GDM1 (cell line): ENCODE measurements around the gene FLVCR2.
A peak's percentile ranks its signal among the peaks of the same experiment; 100 is the strongest.
"Not testable (repeated sequence)": the region's sequence is repeated elsewhere in the genome, so short reads cannot be mapped to it uniquely, and the experiment has no call there.

Experiments
- DNase-seq: peaks from one replicate; lab custom pipeline; 2025; lab: John Stamatoyannopoulos, UW

FLVCR2 gene

DNA sequence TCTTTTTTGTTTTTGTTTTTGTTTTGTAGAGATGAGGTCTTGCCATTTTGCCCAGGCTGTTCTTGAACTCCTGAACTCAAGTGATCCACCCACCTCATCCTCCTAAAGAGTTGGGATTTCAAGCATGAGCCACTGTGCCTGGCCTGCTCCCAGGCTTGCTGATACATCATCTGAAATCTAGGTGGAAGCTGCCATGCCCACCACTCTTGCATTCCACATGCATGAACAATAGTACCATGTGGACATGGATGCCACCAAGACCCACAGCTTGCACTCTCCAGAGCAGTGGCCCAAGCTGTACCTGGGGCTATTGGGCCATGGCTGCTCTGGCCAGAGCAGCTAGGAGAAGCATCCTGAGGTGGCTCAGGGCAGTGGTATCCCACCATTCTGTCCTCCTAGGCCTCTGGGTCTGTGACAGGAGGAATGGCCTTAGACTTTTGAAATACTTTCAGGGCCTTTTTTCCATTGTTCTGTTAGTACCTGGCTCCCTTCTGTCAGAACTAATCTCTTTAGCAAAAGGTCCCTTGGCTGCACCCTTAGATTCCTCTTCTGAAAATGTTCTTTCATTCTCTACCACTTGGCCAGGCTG lies 13.7 kb downstream of the FLVCR2 start:
- no peak for DNase-seq

DNA sequence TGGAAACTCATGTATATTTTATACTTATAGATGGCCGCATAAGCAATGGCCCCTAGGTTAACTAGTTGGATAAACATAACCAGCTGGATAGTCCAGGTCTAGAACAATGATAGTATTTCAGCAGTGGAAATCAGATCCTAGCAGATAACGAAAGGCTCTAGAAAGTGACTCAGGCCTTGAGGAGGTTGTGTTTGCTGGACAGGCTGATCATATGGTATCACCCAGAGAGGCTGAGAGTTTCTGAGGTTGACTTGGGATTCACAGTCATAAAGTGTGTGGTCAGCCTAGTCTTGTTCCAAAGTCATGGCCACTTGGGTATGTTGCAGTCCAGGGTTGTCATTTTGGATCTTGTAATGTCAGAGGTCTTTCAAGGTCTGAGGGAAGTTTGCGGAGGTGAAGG lies 16.8 kb downstream of the FLVCR2 start:
- no peak for DNase-seq

DNA sequence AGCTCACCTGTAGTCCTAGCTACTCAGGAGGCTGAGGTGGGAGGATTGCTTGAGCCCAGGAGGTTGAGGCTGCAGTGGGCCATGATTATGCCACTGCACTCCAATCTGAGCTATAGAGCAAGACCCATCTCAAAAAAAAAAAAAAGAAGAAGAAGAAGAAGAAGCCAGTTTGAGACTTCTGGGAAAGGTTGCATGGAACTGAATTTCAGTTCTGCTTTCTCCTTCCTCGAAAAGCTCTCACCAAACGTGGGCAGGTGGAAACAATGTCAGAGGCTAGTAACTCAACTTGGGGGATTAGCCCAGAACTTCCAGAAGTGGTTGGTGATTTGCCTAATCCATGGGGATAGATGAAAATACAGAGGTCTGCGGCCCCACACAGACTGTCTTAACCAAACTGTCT lies 18.7 kb downstream of the FLVCR2 start:
- no peak for DNase-seq

DNA sequence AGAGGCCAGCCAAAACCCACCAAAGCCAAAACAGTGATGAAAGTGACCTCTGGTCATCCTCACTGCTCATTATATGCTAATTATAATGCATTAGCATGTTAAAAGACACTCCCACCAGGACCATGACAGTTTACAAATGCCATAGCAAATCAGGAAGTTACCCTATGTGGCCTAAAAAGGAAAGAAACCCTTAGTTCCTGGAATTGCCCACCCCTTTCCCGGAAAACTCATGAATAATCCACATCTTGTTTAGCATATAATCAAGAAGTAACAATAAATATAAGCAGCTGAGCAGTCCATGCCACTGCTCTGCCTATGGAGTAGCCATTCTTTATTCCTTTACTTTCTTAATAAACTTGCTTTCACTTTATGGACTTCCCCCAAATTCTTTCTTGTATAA lies 21.7 kb downstream of the FLVCR2 start:
- not testable (repeated sequence) for DNase-seq

DNA sequence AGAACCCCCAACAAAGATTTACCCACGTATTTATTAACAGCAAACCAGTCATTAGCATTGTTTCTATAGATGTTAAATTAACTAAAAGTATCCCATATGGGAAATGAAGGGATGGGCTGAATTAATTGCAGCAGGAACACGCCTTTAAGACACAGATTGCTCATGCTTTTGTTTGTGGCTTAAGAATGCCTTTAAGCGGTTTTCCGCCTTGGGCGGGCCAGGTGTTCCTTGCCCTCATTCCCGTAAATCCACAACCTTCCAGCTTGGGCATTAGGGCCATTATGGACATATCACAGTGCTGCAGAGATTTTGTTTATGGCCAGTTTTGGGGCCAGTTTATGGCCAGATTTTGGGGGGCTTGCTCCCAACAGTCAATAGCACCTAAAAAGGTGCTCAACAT lies 22.6 kb downstream of the FLVCR2 start:
- not testable (repeated sequence) for DNase-seq

DNA sequence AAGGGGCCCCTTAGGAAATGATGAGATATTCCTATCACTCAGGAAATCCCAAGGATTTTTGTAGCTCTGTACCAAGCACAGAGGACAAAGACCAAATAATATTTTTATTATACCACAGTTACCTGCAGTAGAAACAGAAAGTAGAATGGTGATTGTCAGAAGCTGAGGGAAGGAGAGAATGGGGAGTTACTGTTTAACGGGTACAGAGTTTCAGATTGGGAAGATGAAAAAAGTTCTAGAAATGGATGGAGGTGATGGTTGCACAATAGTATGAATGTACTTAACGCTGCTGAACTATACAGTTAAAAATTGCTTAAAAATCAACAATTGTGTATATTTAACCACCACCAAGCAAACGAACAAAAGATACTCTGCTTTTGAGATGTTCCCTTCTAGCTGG lies 24.1 kb downstream of the FLVCR2 start:
- no peak for DNase-seq

DNA sequence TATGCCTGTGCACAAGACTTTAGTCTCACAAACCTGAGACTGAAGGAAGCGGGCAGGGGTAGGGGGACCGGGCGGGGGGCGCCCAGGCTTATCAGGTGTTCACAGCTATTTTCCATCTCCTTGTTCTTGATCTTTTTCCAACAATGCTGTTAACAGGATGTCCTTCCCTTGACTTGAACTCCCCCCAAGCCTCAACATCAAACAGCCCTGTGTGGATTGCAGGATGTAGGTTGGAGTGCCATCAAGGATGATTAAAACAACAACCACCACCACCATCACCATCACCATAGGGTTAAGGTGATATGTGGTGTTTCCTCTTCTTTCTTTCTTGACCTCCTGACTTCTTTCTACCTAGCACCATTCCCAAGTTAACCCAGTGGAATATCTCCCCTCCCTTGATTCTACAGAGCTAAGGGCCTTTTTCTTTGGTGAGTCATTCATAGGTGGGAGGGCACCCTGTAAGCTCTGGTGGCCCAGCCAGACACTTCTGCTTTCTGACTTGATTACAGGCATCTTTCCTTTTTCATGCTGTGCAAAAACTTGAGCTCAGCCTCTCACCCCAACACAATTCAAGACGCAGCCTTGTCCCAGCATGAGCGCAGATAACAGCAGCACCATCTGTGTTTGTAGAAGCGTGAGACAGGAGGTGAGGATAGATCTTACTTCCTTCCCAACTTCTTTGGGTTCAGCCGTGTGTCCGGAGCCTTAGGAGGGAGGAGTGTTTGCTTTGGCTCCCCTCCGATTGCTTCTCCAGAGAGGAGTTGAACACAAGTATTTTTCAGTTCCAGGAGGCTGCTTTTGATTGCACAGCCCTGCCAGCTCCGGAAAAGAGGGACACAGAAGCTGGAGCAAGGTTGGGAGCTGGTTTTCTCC lies 26.8 kb downstream of the FLVCR2 start:
- DNase-seq = peak; percentile 57

DNA sequence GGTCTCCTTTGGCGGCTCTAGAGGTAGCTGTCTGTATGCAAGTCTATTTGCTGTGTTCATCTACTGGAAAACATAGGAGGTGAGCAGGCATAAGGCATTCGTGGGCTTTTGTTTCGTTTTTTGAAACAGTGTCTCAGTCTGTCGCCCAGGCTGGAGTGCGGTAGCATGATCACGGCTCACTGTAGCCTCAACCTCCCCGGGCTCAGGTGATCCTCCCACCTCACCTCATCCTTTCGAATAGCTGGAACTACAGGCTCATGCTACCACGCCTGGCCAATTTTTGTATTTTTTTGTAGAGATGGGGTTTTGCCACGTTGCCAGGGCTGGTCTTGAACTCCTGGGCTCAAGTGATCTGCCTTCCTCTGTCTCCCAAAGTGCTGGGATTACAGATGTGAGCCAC lies 27.5 kb downstream of the FLVCR2 start:
- DNase-seq = no peak

DNA sequence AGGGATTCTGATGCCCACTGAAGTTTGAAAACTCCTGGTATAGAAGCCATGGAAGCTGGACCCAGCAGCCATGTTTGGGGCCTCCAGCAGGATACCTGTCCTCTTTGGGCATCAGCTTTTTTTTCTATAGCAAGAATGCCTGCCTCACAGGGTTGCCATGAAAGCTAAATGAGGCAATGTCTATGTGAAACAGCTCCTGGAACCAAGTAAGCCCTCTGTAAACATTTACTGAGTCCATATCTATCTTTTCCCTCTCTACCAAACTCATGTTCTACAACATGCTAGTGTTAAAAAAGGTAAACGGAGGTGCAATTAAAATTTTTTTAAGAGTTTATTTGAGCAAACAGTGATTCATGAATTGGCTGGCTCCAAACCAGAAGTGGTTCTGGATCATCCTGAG lies 28.6 kb downstream of the FLVCR2 start:
- no peak for DNase-seq

DNA sequence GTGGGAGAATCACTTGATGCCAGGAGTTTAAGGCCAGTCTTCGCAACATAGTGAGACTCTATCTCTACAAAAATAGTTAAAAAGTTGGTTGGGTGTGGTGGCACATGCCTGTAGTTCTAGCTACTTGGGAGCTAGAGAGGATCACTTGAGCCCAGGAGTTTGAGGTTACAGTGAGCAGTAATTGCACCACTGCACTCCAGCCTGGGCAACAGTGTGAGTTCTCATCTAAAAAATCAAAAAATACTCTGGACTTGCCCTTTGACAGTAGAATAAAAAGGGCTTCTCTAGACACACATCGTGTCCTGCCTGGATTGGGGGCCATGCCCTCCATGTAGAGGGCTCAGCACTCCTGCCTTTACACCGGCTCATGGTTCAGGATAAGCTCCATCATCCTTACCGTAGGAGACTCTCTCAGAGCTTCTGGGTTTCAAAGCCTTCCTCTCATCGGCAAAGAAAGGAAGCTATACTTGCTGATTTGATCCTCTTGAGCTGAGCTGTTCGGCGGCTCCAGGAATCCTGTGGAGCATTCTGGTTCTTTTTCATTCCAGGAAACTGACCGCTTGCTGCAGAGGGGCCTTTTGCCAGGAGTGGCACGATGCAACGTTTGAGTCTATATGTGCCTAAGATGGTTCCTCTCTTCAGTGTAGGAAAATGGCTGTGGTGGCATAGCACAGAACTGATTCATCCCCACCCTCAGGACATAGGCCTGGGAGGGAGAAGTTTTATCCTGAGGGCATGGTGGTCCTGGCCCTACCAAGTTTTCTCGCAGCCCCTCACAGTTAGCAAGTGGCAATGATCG lies 29.6 kb downstream of the FLVCR2 start:
- DNase-seq = no peak

DNA sequence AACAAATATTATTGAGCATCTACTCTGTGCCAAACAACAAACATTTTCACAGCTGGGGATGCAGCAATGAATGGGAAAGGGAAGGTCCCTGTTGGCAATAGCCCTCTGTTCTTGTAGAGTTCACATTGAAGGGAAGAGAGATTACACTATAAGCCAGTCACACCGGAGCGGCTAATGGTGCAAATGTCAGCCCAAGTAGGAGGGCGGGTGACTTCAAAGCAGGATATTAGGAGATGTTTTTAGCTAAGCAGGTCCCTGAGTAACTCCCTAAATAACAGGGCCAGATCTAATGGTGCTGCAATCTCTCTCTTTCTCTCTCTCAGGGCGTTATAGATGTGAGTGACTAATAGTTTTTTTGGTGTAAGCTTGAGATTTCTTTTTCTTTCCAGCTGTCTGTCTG lies 30.7 kb downstream of the FLVCR2 start:
- no peak for DNase-seq

DNA sequence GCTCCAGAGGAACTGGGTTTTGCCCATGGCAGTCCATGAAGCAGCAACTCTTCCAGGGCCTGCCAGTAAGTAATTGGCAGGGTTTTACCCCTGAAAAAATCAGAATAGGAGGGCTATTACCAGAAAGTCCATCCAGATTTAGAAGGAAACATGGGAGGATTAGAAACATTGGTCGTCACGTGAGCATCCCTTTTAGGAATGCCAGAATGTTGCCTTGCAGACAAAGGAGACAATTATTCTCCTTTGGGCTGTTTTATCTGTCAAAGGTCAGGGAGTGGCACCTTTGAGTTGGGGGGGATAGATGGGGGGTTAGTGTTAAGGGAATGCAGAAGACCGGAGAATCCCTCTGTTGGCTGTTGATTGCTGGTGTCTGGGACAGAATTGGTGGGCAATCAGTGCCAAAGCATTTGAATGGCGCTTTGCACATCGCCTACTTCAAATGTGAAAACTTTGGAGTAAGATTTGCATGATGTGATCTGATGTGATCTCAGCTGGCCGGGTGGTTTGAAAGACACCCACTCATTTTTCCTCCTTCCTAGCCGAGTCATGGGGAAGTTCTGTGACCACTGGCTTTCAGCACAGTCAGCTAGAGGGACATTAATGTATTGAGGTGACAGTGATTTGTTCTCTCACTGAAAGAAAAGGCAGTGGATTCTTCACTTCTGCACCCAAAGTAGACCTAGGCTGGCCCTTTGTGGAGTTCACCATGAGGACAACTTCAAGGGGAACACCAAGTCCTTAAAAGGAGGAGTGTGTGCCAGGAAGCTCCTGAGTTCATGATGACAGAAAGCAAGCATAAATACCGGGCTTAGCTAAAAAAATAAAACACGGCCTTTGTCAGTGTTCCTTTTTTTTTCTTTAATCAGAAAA lies 31.4 kb downstream of the FLVCR2 start:
- DNase-seq = no peak

DNA sequence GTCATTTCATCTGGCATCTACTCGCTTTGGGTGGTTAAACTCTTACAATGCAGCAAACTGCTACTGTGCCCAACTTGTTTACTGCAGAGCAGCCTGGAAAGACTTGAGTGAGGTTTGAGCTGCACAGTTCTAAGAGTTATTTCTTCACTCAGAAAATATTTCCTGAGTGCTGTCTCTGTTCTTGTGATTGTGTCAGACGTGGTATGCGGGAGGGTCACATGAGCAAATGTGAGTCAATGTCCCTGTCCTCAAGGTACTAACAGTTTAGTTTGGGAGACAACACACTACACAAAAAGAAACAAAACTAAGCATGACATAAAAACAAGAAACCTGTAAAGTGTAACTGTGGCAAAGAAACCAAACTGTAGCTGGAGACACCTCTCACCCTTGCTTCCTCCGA lies 32.4 kb downstream of the FLVCR2 start:
- DNase-seq = no peak

DNA sequence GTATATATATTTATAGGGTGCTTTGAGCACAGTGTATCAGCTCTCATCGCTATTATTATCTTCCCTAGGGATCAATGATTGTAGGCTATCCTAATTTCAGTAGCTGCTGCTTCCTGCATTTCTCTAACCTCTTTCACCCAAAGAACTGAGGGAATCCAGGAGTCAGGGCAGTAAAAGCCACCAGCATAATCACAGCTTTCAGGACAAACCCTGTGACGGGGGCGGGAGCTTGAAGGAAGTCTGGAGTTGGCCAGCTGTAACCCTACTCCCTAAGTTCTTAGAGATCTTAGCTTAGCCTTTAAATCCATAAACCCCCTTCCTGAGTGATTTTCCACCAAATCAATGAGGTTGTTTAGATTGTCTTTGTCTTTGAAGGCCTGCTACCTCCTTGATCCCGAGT lies 33.7 kb downstream of the FLVCR2 start:
- no peak for DNase-seq

DNA sequence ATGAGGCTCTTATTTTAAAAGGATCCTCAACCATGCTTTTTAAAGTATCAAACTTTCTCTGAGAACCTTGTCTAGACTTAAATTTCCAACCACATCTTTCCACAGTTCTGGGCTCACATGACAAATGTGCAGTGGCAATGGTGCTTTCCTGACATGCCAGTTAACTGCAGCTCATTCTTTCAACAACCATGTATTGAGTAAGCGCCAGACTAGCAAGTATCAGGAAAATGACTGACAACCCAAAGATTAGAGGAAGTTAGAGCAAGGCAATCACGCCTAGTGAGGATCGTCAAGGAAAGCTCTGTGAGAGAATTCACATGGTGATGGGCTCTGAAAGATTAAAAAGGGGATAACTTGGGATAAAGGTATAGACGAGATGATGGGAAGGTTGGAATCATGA lies 35.8 kb downstream of the FLVCR2 start:
- no peak for DNase-seq

DNA sequence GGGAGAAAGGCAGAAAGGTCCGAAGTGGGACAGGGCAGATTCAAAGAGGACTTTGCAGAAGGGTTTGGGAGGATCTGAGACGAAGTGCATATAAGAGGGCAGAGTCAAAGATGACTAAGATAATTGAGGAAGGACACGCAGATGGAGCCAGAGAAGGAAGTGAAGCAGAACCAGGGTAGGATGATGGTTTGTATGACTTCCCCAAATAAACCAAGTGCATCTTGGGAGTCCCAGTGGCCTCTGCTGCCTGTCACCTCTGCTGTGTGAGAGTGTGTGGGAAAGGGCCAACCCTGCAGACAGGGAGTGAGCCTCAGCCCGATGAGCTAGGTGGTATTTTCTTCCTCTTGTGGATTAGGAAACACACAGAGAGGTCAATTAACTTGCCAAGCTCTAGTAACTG lies 36.8 kb downstream of the FLVCR2 start:
- peak; percentile 74 for DNase-seq

DNA sequence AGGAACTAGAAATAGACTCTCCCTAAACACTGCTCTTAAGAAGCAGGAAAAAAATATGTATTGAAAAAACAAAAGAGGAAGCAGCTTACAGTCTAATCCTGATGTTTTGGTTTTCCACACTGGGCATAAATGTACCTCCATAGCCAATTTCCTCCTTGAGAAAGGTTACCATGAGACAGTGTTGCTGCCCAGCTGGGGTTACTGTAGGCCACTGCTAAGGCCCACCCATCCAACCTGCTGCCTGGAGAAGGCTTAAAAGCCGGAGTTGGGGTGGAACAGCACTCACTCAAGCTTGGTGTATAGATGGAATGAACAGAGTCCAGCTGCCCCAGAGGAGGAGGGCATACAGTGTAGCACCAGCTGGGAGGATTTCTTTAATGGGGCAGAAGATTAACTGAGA lies 41.1 kb downstream of the FLVCR2 start:
- no peak for DNase-seq

DNA sequence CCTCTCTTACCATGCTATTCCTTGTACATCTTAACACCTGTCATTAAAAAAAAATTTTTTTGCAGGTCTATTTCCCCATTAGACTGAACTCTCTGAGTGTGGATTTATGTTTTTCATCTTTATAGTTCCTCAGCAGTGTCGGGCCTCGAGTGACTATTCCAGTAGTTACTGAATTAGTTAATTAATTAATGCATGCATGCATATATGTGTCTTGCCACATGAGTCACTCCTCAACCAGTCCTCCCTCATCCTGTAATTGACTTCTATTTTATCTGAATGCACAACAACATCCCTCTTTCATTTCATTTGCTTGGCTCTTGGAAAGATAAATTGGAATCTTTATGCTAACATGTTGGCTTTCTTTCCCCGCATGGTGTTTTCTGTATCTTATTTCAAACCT lies 46.6 kb downstream of the FLVCR2 start:
- DNase-seq = no peak

DNA sequence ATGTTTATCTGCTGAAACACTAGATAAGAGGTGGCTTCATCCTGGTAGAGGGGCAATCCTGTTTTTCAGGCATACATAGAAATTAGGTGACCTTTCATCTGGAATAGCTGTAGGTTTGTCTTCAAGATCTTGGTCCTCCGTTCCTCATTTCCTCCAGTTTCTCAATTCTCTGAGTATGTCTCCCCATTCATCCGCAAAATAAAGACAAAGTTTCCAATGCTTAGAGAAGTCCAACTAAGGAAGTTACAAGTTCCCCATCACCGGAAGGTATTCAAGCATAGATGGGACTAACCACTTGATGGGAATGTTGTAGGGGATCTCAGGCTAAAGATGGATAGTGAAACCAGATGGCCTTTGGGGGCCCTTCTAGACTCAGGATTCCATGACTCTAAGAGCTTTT lies 48.0 kb downstream of the FLVCR2 start:
- DNase-seq = no peak

DNA sequence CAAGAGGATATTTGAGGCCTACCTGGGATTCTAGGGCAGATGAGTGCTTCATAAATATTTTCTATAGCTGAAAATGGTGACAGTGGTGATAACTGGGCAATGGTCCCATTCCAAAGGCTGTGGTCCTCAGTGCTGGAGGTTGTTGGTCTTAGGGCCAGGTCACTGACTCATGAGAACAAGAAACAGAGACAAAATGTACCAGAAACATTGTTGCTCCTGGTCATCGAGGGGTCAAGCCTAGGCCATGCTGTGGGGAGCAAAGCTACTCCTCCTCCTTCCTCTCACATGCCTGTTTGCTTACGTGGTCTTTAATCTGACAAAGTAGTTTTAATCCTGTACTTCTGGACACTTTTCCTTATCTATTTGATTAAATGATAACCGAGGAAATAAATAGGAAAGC lies 48.4 kb downstream of the FLVCR2 start:
- DNase-seq = no peak

DNA sequence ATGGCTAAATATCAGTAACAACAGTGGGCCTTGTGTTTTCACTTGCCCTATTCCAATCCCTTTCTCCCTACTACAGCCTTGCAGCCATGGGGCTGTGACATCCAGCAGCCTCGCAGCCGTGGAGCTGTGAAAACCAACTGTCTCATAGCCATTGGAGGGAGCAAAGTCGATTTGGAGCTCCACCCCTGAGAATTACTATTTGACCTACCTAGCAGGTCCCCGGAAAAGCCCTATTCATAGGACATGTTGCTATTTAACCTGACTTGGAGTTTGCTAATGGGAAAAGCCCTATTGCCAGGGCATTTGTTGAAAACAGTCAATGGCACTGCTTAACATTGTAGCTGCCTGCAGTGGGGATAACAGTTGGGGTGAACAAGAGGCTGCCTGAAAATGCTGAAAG lies 49.0 kb downstream of the FLVCR2 start:
- DNase-seq = no peak

DNA sequence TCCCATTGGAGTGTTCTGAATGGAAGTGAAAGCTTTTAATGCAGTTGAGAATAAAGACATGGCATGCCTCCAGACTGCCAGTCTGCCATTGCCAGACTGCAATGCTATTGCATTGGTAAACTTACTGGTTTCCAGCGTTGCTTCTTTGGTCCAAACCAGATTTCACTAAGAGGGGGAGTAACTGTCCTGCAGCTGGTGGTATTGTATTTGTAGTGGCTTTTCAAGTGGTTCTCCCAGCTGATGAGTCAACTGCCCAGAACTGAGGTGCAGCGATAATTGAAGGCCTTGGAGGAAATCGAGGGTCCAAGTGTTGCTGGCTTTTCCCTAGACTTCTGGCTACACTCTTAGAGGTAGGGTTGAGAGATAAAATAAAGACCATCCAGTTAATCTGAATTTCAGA lies 50.4 kb downstream of the FLVCR2 start:
- DNase-seq = no peak
